H1 (cell line): Measurements from ENCODE around the gene ZNF316. TPM values are rescaled to one million over a fixed set of nuclear protein-coding genes. Genes with fewer than 3 reads are reported as not detected.

Experiments
- CTCF ChIA-PET: fragments of 300-600 bp; sonication (Branson Sonifier 250); formaldehyde crosslinking; loops from one replicate; lab custom pipeline; 2021; ENCODE audit not compliant: partially characterized antibody; lab: Charles Lee
- POLR2A ChIA-PET: fragments of 300-600 bp; sonication (Branson Sonifier 250); formaldehyde crosslinking; loops from one replicate; lab custom pipeline; 2021; ENCODE audit warnings: inconsistent platforms; ENCODE audit not compliant: partially characterized antibody; lab: Charles Lee
- DNase-seq, 2 experiments: peaks; one replicate each; pipeline versions ENCODE4 v3.0.0 to v3.0.0-alpha.2; 2010 to 2022; ENCODE audit warnings: low spot score in 2 of 2, low read depth in 1 of 2, mixed read lengths in 1 of 2
- FAIRE-seq: peaks from 2 replicates; lab custom pipeline; 2011; peaks lifted over from hg19 to GRCh38; lab: Jason Lieb, UNC
- H2AFZ ChIP-seq: 2 replicates; pipeline ENCODE4 v1.8.1; 2012; ENCODE audit warnings: low read length, inconsistent platforms
- H2AK5ac ChIP-seq: 2 replicates; pipeline ENCODE4 v1.6.1; 2013; ENCODE audit warnings: low read depth, low read length
- H2BK120ac ChIP-seq: replicated peaks from 2 replicates; pipeline ENCODE3; 2013; ENCODE audit warnings: low read depth, low read length, inconsistent platforms
- H2BK12ac ChIP-seq: 2 replicates; pipeline ENCODE4 v1.6.1; 2013; ENCODE audit warnings: low read depth, low read length
- H2BK15ac ChIP-seq: 2 replicates; pipeline ENCODE4 v1.6.1; 2013; ENCODE audit warnings: low read length
- H2BK20ac ChIP-seq: 2 replicates; pipeline ENCODE4 v1.6.1; 2013; ENCODE audit warnings: low read length
- H2BK5ac ChIP-seq: 2 replicates; pipeline ENCODE4 v1.6.1; 2013; ENCODE audit warnings: low read depth, low read length
- H3K14ac ChIP-seq: 2 replicates; pipeline ENCODE4 v1.6.1; 2013; ENCODE audit warnings: inconsistent platforms; ENCODE audit not compliant: insufficient read length
- H3K18ac ChIP-seq: 2 replicates; pipeline ENCODE4 v1.6.1; 2013; ENCODE audit warnings: low read length; ENCODE audit errors: extremely low read depth
- H3K23ac ChIP-seq: 2 replicates; pipeline ENCODE4 v1.6.1; 2013; ENCODE audit warnings: inconsistent platforms; ENCODE audit not compliant: insufficient read length
- H3K23me2 ChIP-seq: 2 replicates; pipeline ENCODE4 v1.6.1; 2013; ENCODE audit warnings: low read depth, low read length
- H3K27ac ChIP-seq: 2 replicates; pipeline ENCODE4 v1.6.1; 2011; ENCODE audit warnings: low read depth, low read length, inconsistent platforms
- H3K27me3 ChIP-seq, 4 experiments: replicated peaks in 1 of 4; 1 replicate in 1 of 4; 2 replicates in 3 of 4; pipeline versions ENCODE4 v1.6.1 to v1.8.1; 2011 to 2013; ENCODE audit warnings: low read length in 3 of 4, mild to moderate bottlenecking in 3 of 4, inconsistent platforms in 2 of 4, mixed read lengths in 2 of 4, moderate library complexity in 1 of 4; ENCODE audit not compliant: control insufficient read depth in 3 of 4, insufficient read depth in 3 of 4; ENCODE audit errors: extremely low read depth in 1 of 4
- H3K36me3 ChIP-seq, 4 experiments: 2 replicates each; pipeline versions ENCODE4 v1.6.1 to v1.8.1; 2011 to 2013; ENCODE audit warnings: mild to moderate bottlenecking in 4 of 4, low read length in 3 of 4, moderate library complexity in 2 of 4, control low read depth in 1 of 4, inconsistent platforms in 1 of 4; ENCODE audit not compliant: insufficient read depth in 4 of 4, control insufficient read depth in 2 of 4
- H3K4ac ChIP-seq: replicated peaks from 2 replicates; pipeline ENCODE3; 2013; ENCODE audit warnings: low read length, low read depth, mixed read lengths, inconsistent platforms; ENCODE audit not compliant: insufficient read length
- H3K4me1 ChIP-seq, 4 experiments: replicated peaks in 1 of 4; 1 replicate in 1 of 4; 2 replicates in 3 of 4; pipeline versions ENCODE4 v1.6.1 to v1.8.1; 2011 to 2013; ENCODE audit warnings: low read length in 3 of 4, inconsistent platforms in 2 of 4, mixed read lengths in 1 of 4; ENCODE audit not compliant: insufficient read depth in 4 of 4, control insufficient read depth in 3 of 4
- H3K4me2 ChIP-seq, 2 experiments: 2 replicates each; pipeline versions ENCODE4 v1.6.1 to v1.8.1; 2011 to 2013; ENCODE audit warnings: low read depth in 2 of 2, low read length in 2 of 2, control low read depth in 1 of 2, inconsistent platforms in 1 of 2, mild to moderate bottlenecking in 1 of 2; ENCODE audit not compliant: insufficient read depth in 1 of 2
- H3K4me3 ChIP-seq, 4 experiments: fragments of 200-600, 300-600 bp in 1 of 4; sonication (generic), shearing (Covaris generic), sonication (Bioruptor Twin) in 1 of 4; 2 replicates each; pipeline versions ENCODE4 v1.5.1 to v1.8.1; 2011 to 2016; ENCODE audit warnings: low read length in 4 of 4, low read depth in 3 of 4, control low read depth in 2 of 4, inconsistent platforms in 2 of 4, mild to moderate bottlenecking in 2 of 4, mixed read lengths in 1 of 4, moderate library complexity in 1 of 4; ENCODE audit not compliant: insufficient read depth in 2 of 4; ENCODE audit errors: extremely low read depth in 1 of 4
- H3K56ac ChIP-seq: replicated peaks from 2 replicates; pipeline ENCODE3; 2013; ENCODE audit warnings: low read depth, mild to moderate bottlenecking, mixed read lengths, low read length, inconsistent platforms; ENCODE audit not compliant: insufficient read length
- H3K79me1 ChIP-seq: 2 replicates; pipeline ENCODE4 v1.6.1; 2013; ENCODE audit warnings: low read depth, low read length, control low read depth
- H3K79me2 ChIP-seq, 2 experiments: 2 replicates each; pipeline versions ENCODE4 v1.6.1 to v1.8.1; 2012 to 2013; ENCODE audit warnings: low read length in 2 of 2, mild to moderate bottlenecking in 2 of 2, inconsistent platforms in 1 of 2; ENCODE audit not compliant: insufficient read depth in 2 of 2, control insufficient read depth in 1 of 2
- H3K9ac ChIP-seq, 4 experiments: replicated peaks in 1 of 4; 1 replicate in 1 of 4; 2 replicates in 3 of 4; pipeline versions ENCODE4 v1.6.1 to v1.8.1; 2011 to 2013; ENCODE audit warnings: low read depth in 3 of 4, low read length in 3 of 4, control low read depth in 2 of 4, mild to moderate bottlenecking in 2 of 4, moderate library complexity in 2 of 4, inconsistent platforms in 1 of 4; ENCODE audit errors: extremely low read depth in 1 of 4
- H3K9me3 ChIP-seq, 2 experiments: 2 replicates each; pipeline versions ENCODE4 v1.6.1 to v1.8.1; 2012 to 2013; ENCODE audit warnings: mild to moderate bottlenecking in 2 of 2, moderate library complexity in 2 of 2, control low read depth in 1 of 2, inconsistent platforms in 1 of 2, low read depth in 1 of 2, low read length in 1 of 2, mixed read lengths in 1 of 2; ENCODE audit not compliant: insufficient read depth in 2 of 2
- H4K20me1 ChIP-seq, 2 experiments: replicated peaks in 1 of 2; 2 replicates each; pipeline versions ENCODE3 to v1.8.1; 2011 to 2013; ENCODE audit warnings: inconsistent platforms in 2 of 2, low read length in 2 of 2, mild to moderate bottlenecking in 1 of 2; ENCODE audit not compliant: insufficient read depth in 2 of 2, control insufficient read depth in 1 of 2
- H4K5ac ChIP-seq: 2 replicates; pipeline ENCODE4 v1.6.1; 2013; ENCODE audit warnings: low read length, low read depth, mixed read lengths, inconsistent platforms; ENCODE audit not compliant: insufficient read length
- H4K8ac ChIP-seq: 2 replicates; pipeline ENCODE4 v1.8.0; 2013; ENCODE audit warnings: mild to moderate bottlenecking, moderate library complexity, low read length, inconsistent platforms; ENCODE audit not compliant: insufficient read depth; ENCODE audit errors: extremely low read depth
- H4K91ac ChIP-seq: replicated peaks from 2 replicates; pipeline ENCODE3; 2013; ENCODE audit warnings: low read length, mixed read lengths, inconsistent platforms; ENCODE audit not compliant: insufficient read length
- ATF2 ChIP-seq: IDR thresholded peaks from 2 replicates; pipeline ENCODE4 v1.6.1; 2012; ENCODE audit warnings: low read length, inconsistent platforms
- BRCA1 ChIP-seq: IDR thresholded peaks from 2 replicates; pipeline ENCODE4 v1.6.1; 2012; ENCODE audit warnings: low read depth, low read length, improper control_type of control experiment
- CEBPB ChIP-seq: IDR thresholded peaks from 2 replicates; pipeline ENCODE4 v1.6.1; 2012; ENCODE audit warnings: low read depth, low read length
- GTF2F1 ChIP-seq: IDR thresholded peaks from 2 replicates; pipeline ENCODE4 v1.6.1; 2012; ENCODE audit warnings: low read depth, low read length, improper control_type of control experiment, borderline replicate concordance
- HDAC6 ChIP-seq: IDR thresholded peaks from one replicate; pipeline ENCODE4 v1.7.1; 2012; ENCODE audit warnings: low read depth, mild to moderate bottlenecking, inconsistent platforms, low read length, moderate library complexity
- JUND ChIP-seq: IDR thresholded peaks from 2 replicates; pipeline ENCODE4 v1.6.1; 2011; ENCODE audit warnings: mild to moderate bottlenecking, improper control_type of control experiment, low read length
- KDM1A ChIP-seq: fragments of 200-600, 300-600 bp; sonication (generic); IDR thresholded peaks from 2 replicates; pipeline ENCODE4 v1.7.1; 2016; ENCODE audit warnings: mild to moderate bottlenecking, low read length, borderline replicate concordance
- NANOG ChIP-seq: IDR thresholded peaks from 2 replicates; pipeline ENCODE4 v1.6.1; 2011; ENCODE audit warnings: low read length, low read depth, mild to moderate bottlenecking, inconsistent platforms; ENCODE audit not compliant: insufficient read depth, poor library complexity, severe bottlenecking
- POU5F1 ChIP-seq: IDR thresholded peaks from 2 replicates; pipeline ENCODE4 v1.6.1; 2011; ENCODE audit warnings: low read depth, mild to moderate bottlenecking, low read length, moderate library complexity
- WGBS, 2 experiments: shearing (Covaris generic) in 1 of 2; methylation state at CpG; one replicate each; pipeline versions ENCODE4 v1.1.6 to v1.1.7; 2013 to 2015; ENCODE audit warnings: low lambda C conversion rate in 2 of 2, mixed read lengths in 2 of 2, inconsistent platforms in 1 of 2, low coverage in 1 of 2, missing lambda C conversion rate in 1 of 2; ENCODE audit not compliant: insufficient replicate concordance in 2 of 2, insufficient coverage in 1 of 2, insufficient read length in 1 of 2; ENCODE audit errors: extremely low coverage in 1 of 2, missing lambda C conversion rate in 1 of 2; 5-methylcytosine and 5-hydroxymethylcytosine counted together
- polyA plus RNA-seq, 7 experiments: library from polyadenylated mRNA; depleted of rRNA in 3 of 7; stranded (reverse) in 5 of 7; unstranded in 2 of 7; fragments of >200 nt in 5 of 7; fragments of 200-250 nt in 2 of 7; gene quantifications; 1 replicate in 5 of 7; 2 replicates in 1 of 7; 4 replicates in 1 of 7; pipeline versions ENCODE4 v1.2.1 to v1.2.3, GENCODE V29; 2011 to 2013; ENCODE audit warnings: missing spikeins in 2 of 7, mixed read lengths in 2 of 7
- total RNA-seq: library from RNA; stranded (reverse); fragmentation: NEBNext Ultra II Directional; extraction: Animal tissue kit (Norgen Biotek cat#: 25700); gene quantifications from 2 replicates; pipeline ENCODE4 v1.2.1, GENCODE V29; 2021

Gene ZNF316
- total and polyA plus RNA-seq, 2 of the 8 experiments (the other 6 are each of a cell fraction or from before 2014, with no cell fraction given), result 3.6 to 13.7 TPM

- Histone ChIP-seq H2AK5ac (no peak overlapping the region), H3K4me3 (no peak overlapping the region), H3K36me3 (peaks cover 0 to 30% (median 2%) of the 10 kb centered on the region in 4 experiments; a peak in 3 of 8 replicates), H3K79me1 (no peaks in the 10 kb centered on the region; the same call in 1 of the 2 replicates), H2BK12ac (no peak overlapping the region), H3K9me3 (no peaks in the 10 kb centered on the region; a peak in 1 of 4 replicates), H3K79me2 (no peaks in the 10 kb centered on the region), H3K56ac (no peak overlapping the region), H3K27me3 (no peaks in the 10 kb centered on the region; a peak in 1 of 7 replicates), H3K4me2 (no peak overlapping the region), H4K91ac (no peak overlapping the region), H3K14ac (no peak overlapping the region), H4K20me1 (peaks cover 0 to 3% of the 10 kb centered on the region in 2 experiments), H3K23me2 (no peaks in the 10 kb centered on the region), H3K27ac (no peak overlapping the region), H3K4me1 (no peaks in the 10 kb centered on the region), H2BK15ac (no peak overlapping the region), H2AFZ (no peak overlapping the region), H4K8ac (no peak overlapping the region), H2BK20ac (no peak overlapping the region), H4K5ac (no peak overlapping the region), H3K9ac (no peak overlapping the region), H3K23ac (no peak overlapping the region), H3K18ac (no peak overlapping the region), H2BK120ac (no peak overlapping the region), H3K4ac (no peak overlapping the region), H2BK5ac (no peak overlapping the region)
- CTCF ChIA-PET, result no interaction called here
- 96% methylated on average over 25 of the region's 32 CpGs; no CpG with 5 or more reads in 1 of the 2 experiments for WGBS, 2 experiments
- FAIRE-seq (no peak), DNase-seq (no peak)
- POLR2A ChIA-PET, result no interaction called here
- TF ChIP-seq ATF2 (no peak), JUND (no peak), KDM1A (no peak), CEBPB (no peak), POU5F1 (no peak), GTF2F1 (no peak), HDAC6 (no peak), BRCA1 (no peak), NANOG (no peak)
These were observed 14.8 kb downstream of the ZNF316 start for GRCh38 chr7:6651851-6652445.
